ENCODE measurements around the gene MCRIP1. TPM values are rescaled to one million over a fixed set of nuclear protein-coding genes. Genes with fewer than 3 reads are reported as not detected.

The MCRIP1 gene
- total RNA-seq, 1 experiment from 2014 or later = 126 TPM

DNA sequence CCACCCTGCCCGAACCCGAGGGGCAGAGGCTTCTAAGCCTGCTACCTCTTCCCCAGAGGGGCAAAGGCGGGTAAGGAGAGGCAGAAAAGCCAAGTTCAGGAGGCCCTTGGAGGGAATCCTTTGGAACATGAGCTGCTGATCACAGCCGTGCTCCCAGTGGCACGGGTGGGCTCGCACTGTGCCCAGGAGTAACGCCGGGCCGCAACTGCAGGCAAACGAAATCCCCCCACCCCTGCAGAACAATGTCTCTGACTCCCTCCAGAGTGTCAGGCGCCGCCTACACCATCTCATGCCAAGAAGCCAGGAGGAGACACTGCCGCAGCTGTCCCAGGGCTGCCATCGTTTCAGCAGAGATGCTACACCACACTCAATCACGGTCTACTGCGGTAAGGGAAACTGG, 18.3 kb upstream of the MCRIP1 start (continued):
- TF ChIP-seq, protein P1, sequence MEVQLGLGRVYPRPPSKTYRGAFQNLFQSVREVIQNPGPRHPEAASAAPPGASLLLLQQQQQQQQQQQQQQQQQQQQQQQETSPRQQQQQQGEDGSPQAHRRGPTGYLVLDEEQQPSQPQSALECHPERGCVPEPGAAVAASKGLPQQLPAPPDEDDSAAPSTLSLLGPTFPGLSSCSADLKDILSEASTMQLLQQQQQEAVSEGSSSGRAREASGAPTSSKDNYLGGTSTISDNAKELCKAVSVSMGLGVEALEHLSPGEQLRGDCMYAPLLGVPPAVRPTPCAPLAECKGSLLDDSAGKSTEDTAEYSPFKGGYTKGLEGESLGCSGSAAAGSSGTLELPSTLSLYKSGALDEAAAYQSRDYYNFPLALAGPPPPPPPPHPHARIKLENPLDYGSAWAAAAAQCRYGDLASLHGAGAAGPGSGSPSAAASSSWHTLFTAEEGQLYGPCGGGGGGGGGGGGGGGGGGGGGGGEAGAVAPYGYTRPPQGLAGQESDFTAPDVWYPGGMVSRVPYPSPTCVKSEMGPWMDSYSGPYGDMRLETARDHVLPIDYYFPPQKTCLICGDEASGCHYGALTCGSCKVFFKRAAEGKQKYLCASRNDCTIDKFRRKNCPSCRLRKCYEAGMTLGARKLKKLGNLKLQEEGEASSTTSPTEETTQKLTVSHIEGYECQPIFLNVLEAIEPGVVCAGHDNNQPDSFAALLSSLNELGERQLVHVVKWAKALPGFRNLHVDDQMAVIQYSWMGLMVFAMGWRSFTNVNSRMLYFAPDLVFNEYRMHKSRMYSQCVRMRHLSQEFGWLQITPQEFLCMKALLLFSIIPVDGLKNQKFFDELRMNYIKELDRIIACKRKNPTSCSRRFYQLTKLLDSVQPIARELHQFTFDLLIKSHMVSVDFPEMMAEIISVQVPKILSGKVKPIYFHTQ (CRISPR knock-in tag; IDR thresholded peaks at IDR 0.05) = no peak
- no peak for TF ChIP-seq ZNF121 (CRISPR knock-in tag; IDR thresholded peaks at IDR 0.05)
- no peak for TF ChIP-seq SMAD4 (CRISPR knock-in tag; IDR thresholded peaks at IDR 0.05)
- no peak for TF ChIP-seq HMGA2 (CRISPR knock-in tag; IDR thresholded peaks at IDR 0.05)
- TF ChIP-seq OVOL2 (CRISPR knock-in tag; IDR thresholded peaks at IDR 0.05; ENCODE audit: borderline replicate concordance) = no peak
- TF ChIP-seq ZNF232 (CRISPR knock-in tag; IDR thresholded peaks at IDR 0.05) = no peak
- TF ChIP-seq, protein P2, sequence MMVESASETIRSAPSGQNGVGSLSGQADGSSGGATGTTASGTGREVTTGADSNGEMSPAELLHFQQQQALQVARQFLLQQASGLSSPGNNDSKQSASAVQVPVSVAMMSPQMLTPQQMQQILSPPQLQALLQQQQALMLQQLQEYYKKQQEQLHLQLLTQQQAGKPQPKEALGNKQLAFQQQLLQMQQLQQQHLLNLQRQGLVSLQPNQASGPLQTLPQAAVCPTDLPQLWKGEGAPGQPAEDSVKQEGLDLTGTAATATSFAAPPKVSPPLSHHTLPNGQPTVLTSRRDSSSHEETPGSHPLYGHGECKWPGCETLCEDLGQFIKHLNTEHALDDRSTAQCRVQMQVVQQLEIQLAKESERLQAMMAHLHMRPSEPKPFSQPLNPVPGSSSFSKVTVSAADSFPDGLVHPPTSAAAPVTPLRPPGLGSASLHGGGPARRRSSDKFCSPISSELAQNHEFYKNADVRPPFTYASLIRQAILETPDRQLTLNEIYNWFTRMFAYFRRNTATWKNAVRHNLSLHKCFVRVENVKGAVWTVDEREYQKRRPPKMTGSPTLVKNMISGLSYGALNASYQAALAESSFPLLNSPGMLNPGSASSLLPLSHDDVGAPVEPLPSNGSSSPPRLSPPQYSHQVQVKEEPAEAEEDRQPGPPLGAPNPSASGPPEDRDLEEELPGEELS (CRISPR knock-in tag; IDR thresholded peaks at IDR 0.05) = no peak
- TF ChIP-seq, protein P3, sequence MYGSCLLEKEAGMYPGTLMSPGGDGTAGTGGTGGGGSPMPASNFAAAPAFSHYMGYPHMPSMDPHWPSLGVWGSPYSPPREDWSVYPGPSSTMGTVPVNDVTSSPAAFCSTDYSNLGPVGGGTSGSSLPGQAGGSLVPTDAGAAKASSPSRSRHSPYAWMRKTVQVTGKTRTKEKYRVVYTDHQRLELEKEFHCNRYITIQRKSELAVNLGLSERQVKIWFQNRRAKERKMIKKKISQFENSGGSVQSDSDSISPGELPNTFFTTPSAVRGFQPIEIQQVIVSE (CRISPR knock-in tag; IDR thresholded peaks at IDR 0.05; ENCODE audit: borderline replicate concordance) = no peak
- TF ChIP-seq, protein P4, sequence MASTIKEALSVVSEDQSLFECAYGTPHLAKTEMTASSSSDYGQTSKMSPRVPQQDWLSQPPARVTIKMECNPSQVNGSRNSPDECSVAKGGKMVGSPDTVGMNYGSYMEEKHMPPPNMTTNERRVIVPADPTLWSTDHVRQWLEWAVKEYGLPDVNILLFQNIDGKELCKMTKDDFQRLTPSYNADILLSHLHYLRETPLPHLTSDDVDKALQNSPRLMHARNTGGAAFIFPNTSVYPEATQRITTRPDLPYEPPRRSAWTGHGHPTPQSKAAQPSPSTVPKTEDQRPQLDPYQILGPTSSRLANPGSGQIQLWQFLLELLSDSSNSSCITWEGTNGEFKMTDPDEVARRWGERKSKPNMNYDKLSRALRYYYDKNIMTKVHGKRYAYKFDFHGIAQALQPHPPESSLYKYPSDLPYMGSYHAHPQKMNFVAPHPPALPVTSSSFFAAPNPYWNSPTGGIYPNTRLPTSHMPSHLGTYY (CRISPR knock-in tag; IDR thresholded peaks at IDR 0.05) = no peak
- TF ChIP-seq, protein P5, sequence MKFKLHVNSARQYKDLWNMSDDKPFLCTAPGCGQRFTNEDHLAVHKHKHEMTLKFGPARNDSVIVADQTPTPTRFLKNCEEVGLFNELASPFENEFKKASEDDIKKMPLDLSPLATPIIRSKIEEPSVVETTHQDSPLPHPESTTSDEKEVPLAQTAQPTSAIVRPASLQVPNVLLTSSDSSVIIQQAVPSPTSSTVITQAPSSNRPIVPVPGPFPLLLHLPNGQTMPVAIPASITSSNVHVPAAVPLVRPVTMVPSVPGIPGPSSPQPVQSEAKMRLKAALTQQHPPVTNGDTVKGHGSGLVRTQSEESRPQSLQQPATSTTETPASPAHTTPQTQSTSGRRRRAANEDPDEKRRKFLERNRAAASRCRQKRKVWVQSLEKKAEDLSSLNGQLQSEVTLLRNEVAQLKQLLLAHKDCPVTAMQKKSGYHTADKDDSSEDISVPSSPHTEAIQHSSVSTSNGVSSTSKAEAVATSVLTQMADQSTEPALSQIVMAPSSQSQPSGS (CRISPR knock-in tag; IDR thresholded peaks at IDR 0.05; ENCODE audit: borderline replicate concordance, low read depth) = no peak
- TF ChIP-seq, protein P6, sequence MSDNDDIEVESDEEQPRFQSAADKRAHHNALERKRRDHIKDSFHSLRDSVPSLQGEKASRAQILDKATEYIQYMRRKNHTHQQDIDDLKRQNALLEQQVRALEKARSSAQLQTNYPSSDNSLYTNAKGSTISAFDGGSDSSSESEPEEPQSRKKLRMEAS (CRISPR knock-in tag; IDR thresholded peaks at IDR 0.05) = no peak

GRCh38 chr17:81849457-81849856, 16.4 kb upstream of the MCRIP1 start:
- TF ChIP-seq ETV6 (CRISPR knock-in tag; IDR thresholded peaks at IDR 0.05) (no peak), NR2C2 (CRISPR knock-in tag; IDR thresholded peaks at IDR 0.05) (no peak), ZNF396 (CRISPR knock-in tag; IDR thresholded peaks at IDR 0.05; ENCODE audit: borderline replicate concordance) (no peak), ATF6 (CRISPR knock-in tag; IDR thresholded peaks at IDR 0.05) (no peak), ZBTB21 (CRISPR knock-in tag; IDR thresholded peaks at IDR 0.05; ENCODE audit: borderline replicate concordance) (no peak), ZNF671 (CRISPR knock-in tag; IDR thresholded peaks at IDR 0.05) (no peak), ZNF138 (CRISPR knock-in tag; conservative IDR thresholded peaks at IDR 0.05) (no peak)
- TF ChIP-seq, protein P7, sequence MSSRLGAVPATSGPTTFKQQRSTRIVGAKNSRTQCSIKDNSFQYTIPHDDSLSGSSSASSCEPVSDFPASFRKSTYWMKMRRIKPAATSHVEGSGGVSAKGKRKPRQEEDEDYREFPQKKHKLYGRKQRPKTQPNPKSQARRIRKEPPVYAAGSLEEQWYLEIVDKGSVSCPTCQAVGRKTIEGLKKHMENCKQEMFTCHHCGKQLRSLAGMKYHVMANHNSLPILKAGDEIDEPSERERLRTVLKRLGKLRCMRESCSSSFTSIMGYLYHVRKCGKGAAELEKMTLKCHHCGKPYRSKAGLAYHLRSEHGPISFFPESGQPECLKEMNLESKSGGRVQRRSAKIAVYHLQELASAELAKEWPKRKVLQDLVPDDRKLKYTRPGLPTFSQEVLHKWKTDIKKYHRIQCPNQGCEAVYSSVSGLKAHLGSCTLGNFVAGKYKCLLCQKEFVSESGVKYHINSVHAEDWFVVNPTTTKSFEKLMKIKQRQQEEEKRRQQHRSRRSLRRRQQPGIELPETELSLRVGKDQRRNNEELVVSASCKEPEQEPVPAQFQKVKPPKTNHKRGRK (CRISPR knock-in tag; IDR thresholded peaks at IDR 0.05; ENCODE audit: borderline replicate concordance) = no peak
- no peak overlapping the region for H3K27ac Mint-ChIP-seq
- ATAC-seq (no peak), DNase-seq (ENCODE audit: low spot score) (no peak)
- H3K27me3 Mint-ChIP-seq (ENCODE audit: low read depth) = no peaks in the 10 kb centered on the region
- H3K9me3 Mint-ChIP-seq = no peaks in the 10 kb centered on the region
- ChIA-PET CTCF (no interaction called here), POLR2A (no interaction called here)
- no peaks in the 10 kb centered on the region for H3K4me1 Mint-ChIP-seq
- H3K36me3 Mint-ChIP-seq = peaks cover 57% of the 10 kb centered on the region
- no peak overlapping the region for H3K4me3 Mint-ChIP-seq
